CD4-positive, CD25-positive, alpha-beta regulatory T cell (primary cell): ENCODE measurements around the gene NLRP4. TPM values are rescaled to one million over a fixed set of nuclear protein-coding genes. Genes with fewer than 3 reads are reported as not detected.

ENCODE experiments used
- ATAC-seq, 2 donors: fragments of 150-1000 bp; cut with Tn5 transposase; one replicate each; pipeline ENCODE4 v1.10.0; 2021; ENCODE audit warnings: low read depth in 2 of 2, moderate number of reproducible peaks in 2 of 2, moderate library complexity in 1 of 2
- DNase-seq, 3 donors: peaks; one replicate each; pipeline versions ENCODE4 v3.0.0 to v3.0.0-alpha.2; 2012 to 2022; ENCODE audit warnings: mixed read lengths in 1 of 3
- H3K27ac ChIP-seq: one replicate; pipeline ENCODE4 v1.7.0; 2013; ENCODE audit warnings: mild to moderate bottlenecking, low read length; ENCODE audit not compliant: insufficient read depth, poor library complexity, severe bottlenecking
- H3K27me3 ChIP-seq: one replicate; pipeline ENCODE4 v1.7.0; 2013; ENCODE audit warnings: low read length; ENCODE audit not compliant: control insufficient read depth, insufficient read depth
- H3K36me3 ChIP-seq: one replicate; pipeline ENCODE4 v1.7.0; 2013; ENCODE audit warnings: mild to moderate bottlenecking, low read length, moderate library complexity; ENCODE audit not compliant: control insufficient read depth, insufficient read depth
- H3K4me1 ChIP-seq: 2 replicates; pipeline ENCODE4 v1.7.0; 2013; ENCODE audit warnings: mild to moderate bottlenecking, low read length; ENCODE audit not compliant: insufficient read depth, control insufficient read depth, poor library complexity, severe bottlenecking
- H3K4me3 ChIP-seq: one replicate; pipeline ENCODE4 v1.7.0; 2013; ENCODE audit warnings: low read depth, mild to moderate bottlenecking, low read length, moderate library complexity
- H3K9me3 ChIP-seq, 2 experiments: 1 replicate in 1 of 2; 2 replicates in 1 of 2; pipeline ENCODE4 v1.7.0; 2013; ENCODE audit warnings: low read length in 2 of 2, mild to moderate bottlenecking in 1 of 2, moderate library complexity in 1 of 2; ENCODE audit not compliant: control insufficient read depth in 2 of 2
- H3K27ac Mint-ChIP-seq, 3 donors: one replicate each; pipeline ENCODE4 v1.8.0; 2020 to 2022; ENCODE audit warnings: mild to moderate bottlenecking in 3 of 3, mixed read lengths in 3 of 3, moderate library complexity in 2 of 3
- H3K27me3 Mint-ChIP-seq: one replicate; pipeline ENCODE4 v1.8.0; 2022; ENCODE audit warnings: mild to moderate bottlenecking, mixed read lengths
- H3K36me3 Mint-ChIP-seq: one replicate; pipeline ENCODE4 v1.8.0; 2020; ENCODE audit warnings: mixed read lengths
- H3K4me1 Mint-ChIP-seq, 4 donors: one replicate each; pipeline ENCODE4 v1.8.0; 2020 to 2022; ENCODE audit warnings: mixed read lengths in 4 of 4, mild to moderate bottlenecking in 1 of 4
- H3K4me3 Mint-ChIP-seq, 4 donors: one replicate each; pipeline ENCODE4 v1.8.0; 2020 to 2022; ENCODE audit warnings: mild to moderate bottlenecking in 4 of 4, mixed read lengths in 4 of 4, moderate library complexity in 3 of 4
- H3K9me3 Mint-ChIP-seq, 7 donors: one replicate each; pipeline ENCODE4 v1.8.0; 2020 to 2022; ENCODE audit warnings: mixed read lengths in 7 of 7, mild to moderate bottlenecking in 3 of 7, moderate library complexity in 2 of 7
- polyA plus RNA-seq, 4 donors: library from polyadenylated mRNA; unstranded; fragments of 300-500 nt; fragmentation: Illumina TruSeq; gene quantifications; one replicate each; pipeline ENCODE4 v1.2.3, GENCODE V29; 2021
- total RNA-seq: library from RNA; stranded (reverse); gene quantifications from one replicate; pipeline ENCODE4 v1.2.3, GENCODE V29; 2022

NLRP4 gene
- not detected for total RNA-seq
- not detected for polyA plus RNA-seq

- H3K9me3 ChIP-seq: no peaks in the 10 kb centered on the region
- Mint-ChIP-seq H3K27me3 (no peaks in the 10 kb centered on the region), H3K27ac (no peak within 1 kb of the TSS), H3K4me1 (no peaks in the 10 kb centered on the region), H3K36me3 (no peaks in the 10 kb centered on the region), H3K9me3 (peaks cover 0 to 10% (median 3%) of the 10 kb centered on the region in 7 donors), H3K4me3 (no peak within 1 kb of the TSS)
- no peak within 1 kb of the TSS for H3K4me3 ChIP-seq
- ATAC-seq (no peak), DNase-seq (no peak)
- no peak within 1 kb of the TSS for H3K27ac ChIP-seq
- no peaks in the 10 kb centered on the region for H3K27me3 ChIP-seq
- no peaks in the 10 kb centered on the region for H3K36me3 ChIP-seq
- no peaks in the 10 kb centered on the region for H3K4me1 ChIP-seq
Measured at GRCh38 chr19:55836340-55836739, at the start of gene NLRP4. TSS of gene NLRP4 (plus strand) at chr19:55836540. CDS start at chr19:55852081, 15,541 bp downstream.

- Mint-ChIP-seq H3K36me3 (no peaks in the 10 kb centered on the region), H3K9me3 (peaks cover 0 to 5% (median 0%) of the 10 kb centered on the region in 7 donors), H3K27me3 (peaks cover 4% of the 10 kb centered on the region), H3K4me1 (peaks cover 0 to 5% (median 0%) of the 10 kb centered on the region in 4 donors), H3K27ac (no peak overlapping the region), H3K4me3 (no peak overlapping the region)
- no peaks in the 10 kb centered on the region for H3K9me3 ChIP-seq
- no peaks in the 10 kb centered on the region for H3K36me3 ChIP-seq
- ATAC-seq: no peak
- H3K27me3 ChIP-seq: peaks cover 2% of the 10 kb centered on the region
- no peaks in the 10 kb centered on the region for H3K4me1 ChIP-seq
- DNase-seq: no peak
- H3K4me3 ChIP-seq: no peak overlapping the region
- H3K27ac ChIP-seq: no peak overlapping the region
Measured at GRCh38 chr19:55795021-55795420, 41.3 kb upstream of the NLRP4 start.

GRCh38 chr19:55801416-55801815, 34.9 kb upstream of the NLRP4 start:
- Histone ChIP-seq H3K4me3 (no peak overlapping the region), H3K27ac (no peak overlapping the region), H3K36me3 (no peaks in the 10 kb centered on the region), H3K4me1 (no peaks in the 10 kb centered on the region), H3K27me3 (peaks cover 2% of the 10 kb centered on the region), H3K9me3 (no peaks in the 10 kb centered on the region)
- Mint-ChIP-seq H3K9me3 (peaks cover 0 to 14% (median 5%) of the 10 kb centered on the region in 7 donors), H3K27me3 (peaks cover 9% of the 10 kb centered on the region), H3K36me3 (no peaks in the 10 kb centered on the region), H3K27ac (no peak overlapping the region), H3K4me3 (no peak overlapping the region), H3K4me1 (peaks cover 0 to 5% (median 0%) of the 10 kb centered on the region in 4 donors)
- DNase-seq: no peak
- ATAC-seq: no peak

- Histone ChIP-seq H3K9me3 (no peaks in the 10 kb centered on the region), H3K27ac (no peak overlapping the region), H3K36me3 (no peaks in the 10 kb centered on the region), H3K4me1 (no peaks in the 10 kb centered on the region), H3K4me3 (no peak overlapping the region), H3K27me3 (peaks cover 2% of the 10 kb centered on the region)
- no peak for DNase-seq
- H3K4me3 Mint-ChIP-seq: no peak overlapping the region
- ATAC-seq: no peak
- H3K9me3 Mint-ChIP-seq: peaks cover 0 to 14% (median 5%) of the 10 kb centered on the region in 7 donors
- H3K27ac Mint-ChIP-seq: no peak overlapping the region
- peaks cover 0 to 5% (median 0%) of the 10 kb centered on the region in 4 donors for H3K4me1 Mint-ChIP-seq
- H3K36me3 Mint-ChIP-seq: no peaks in the 10 kb centered on the region
- peaks cover 14% of the 10 kb centered on the region for H3K27me3 Mint-ChIP-seq
Measured at GRCh38 chr19:55802281-55802680, 34.1 kb upstream of the NLRP4 start.

GRCh38 chr19:55809381-55810058, 26.8 kb upstream of the NLRP4 start:
- DNase-seq: peak in 2 of 3 donors; percentile 27 to 59
- Histone ChIP-seq H3K4me1 (no peaks in the 10 kb centered on the region), H3K27ac (no peak overlapping the region), H3K27me3 (no peaks in the 10 kb centered on the region), H3K36me3 (no peaks in the 10 kb centered on the region), H3K9me3 (no peaks in the 10 kb centered on the region), H3K4me3 (no peak overlapping the region)
- Mint-ChIP-seq H3K9me3 (peaks cover 0 to 13% (median 4%) of the 10 kb centered on the region in 7 donors), H3K27me3 (peaks cover 10% of the 10 kb centered on the region), H3K36me3 (no peaks in the 10 kb centered on the region), H3K27ac (no peak overlapping the region), H3K4me1 (peaks cover 0 to 6% (median 2%) of the 10 kb centered on the region in 4 donors), H3K4me3 (no peak overlapping the region)
- no peak for ATAC-seq

- H3K27ac Mint-ChIP-seq: no peak overlapping the region
- peaks cover 10% of the 10 kb centered on the region for H3K27me3 Mint-ChIP-seq
- H3K4me3 Mint-ChIP-seq: no peak overlapping the region
- H3K36me3 Mint-ChIP-seq: no peaks in the 10 kb centered on the region
- no peaks in the 10 kb centered on the region for H3K4me1 ChIP-seq
- no peak for ATAC-seq
- H3K9me3 ChIP-seq: no peaks in the 10 kb centered on the region
- no peak for DNase-seq
- H3K27ac ChIP-seq: no peak overlapping the region
- peaks cover 0 to 7% (median 0%) of the 10 kb centered on the region in 7 donors for H3K9me3 Mint-ChIP-seq
- peaks cover 0 to 6% (median 2%) of the 10 kb centered on the region in 4 donors for H3K4me1 Mint-ChIP-seq
- H3K36me3 ChIP-seq: no peaks in the 10 kb centered on the region
- H3K27me3 ChIP-seq: no peaks in the 10 kb centered on the region
- no peak overlapping the region for H3K4me3 ChIP-seq
Measured at GRCh38 chr19:55811340-55811739, 25.0 kb upstream of the NLRP4 start.

- Mint-ChIP-seq H3K36me3 (no peaks in the 10 kb centered on the region), H3K4me1 (peaks cover 0 to 6% (median 2%) of the 10 kb centered on the region in 4 donors), H3K9me3 (peaks cover 0 to 6% (median 0%) of the 10 kb centered on the region in 7 donors), H3K27me3 (peaks cover 4% of the 10 kb centered on the region), H3K27ac (no peak overlapping the region), H3K4me3 (no peak overlapping the region)
- ATAC-seq (no peak), DNase-seq (no peak)
- no peaks in the 10 kb centered on the region for H3K27me3 ChIP-seq
- no peaks in the 10 kb centered on the region for H3K4me1 ChIP-seq
- no peak overlapping the region for H3K4me3 ChIP-seq
- H3K27ac ChIP-seq: no peak overlapping the region
- H3K9me3 ChIP-seq: no peaks in the 10 kb centered on the region
- no peaks in the 10 kb centered on the region for H3K36me3 ChIP-seq
Measured at GRCh38 chr19:55812449-55812848, 23.9 kb upstream of the NLRP4 start.

- DNase-seq (no peak), ATAC-seq (no peak)
- Histone ChIP-seq H3K27me3 (no peaks in the 10 kb centered on the region), H3K36me3 (no peaks in the 10 kb centered on the region), H3K4me3 (no peak overlapping the region), H3K9me3 (no peaks in the 10 kb centered on the region), H3K27ac (no peak overlapping the region), H3K4me1 (no peaks in the 10 kb centered on the region)
- Mint-ChIP-seq H3K36me3 (no peaks in the 10 kb centered on the region), H3K4me3 (no peak overlapping the region), H3K27me3 (peaks cover 4% of the 10 kb centered on the region), H3K27ac (no peak overlapping the region), H3K4me1 (peaks cover 0 to 6% (median 2%) of the 10 kb centered on the region in 4 donors), H3K9me3 (peaks cover 0 to 3% (median 0%) of the 10 kb centered on the region in 7 donors)
Measured at GRCh38 chr19:55813906-55814305, 22.4 kb upstream of the NLRP4 start.
